ENCODE data around the gene RASSF7. TPM values are rescaled to one million over a fixed set of nuclear protein-coding genes. Genes with fewer than 3 reads are reported as not detected.
A peak's percentile ranks its signal among the peaks of the same experiment; 100 is the strongest.

Gene RASSF7
- total RNA-seq, 1 donor from 2014 or later, result 32.3 TPM

DNA sequence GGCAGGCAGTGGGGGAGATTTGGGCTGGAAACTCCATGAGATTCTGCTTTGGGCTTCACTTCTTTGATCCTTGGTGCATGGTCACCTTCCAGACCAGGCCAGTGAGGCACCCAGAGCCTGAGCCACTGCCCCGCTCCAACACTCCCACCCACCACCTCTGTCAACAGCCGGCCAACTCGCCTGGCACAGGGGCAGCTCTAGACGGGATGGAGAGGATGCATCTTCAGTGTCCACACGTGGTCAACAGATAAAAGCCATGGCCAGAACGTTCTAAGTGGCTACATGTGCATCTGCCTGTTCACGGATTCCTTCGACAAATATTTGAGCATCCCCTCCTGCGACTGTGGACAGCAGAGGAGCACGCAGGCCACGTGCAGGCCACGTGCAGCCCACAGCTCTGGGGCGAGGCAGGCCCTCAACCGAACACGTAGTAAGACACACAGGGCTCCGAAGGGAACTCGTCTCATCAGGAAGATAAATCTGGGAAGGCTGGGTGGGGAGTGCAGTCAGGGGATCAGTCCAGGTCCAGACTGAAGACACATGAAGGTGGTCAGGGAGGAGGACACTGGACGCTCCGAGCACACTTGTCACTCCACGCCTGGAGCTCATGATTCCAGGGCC, 22.2 kb upstream of the RASSF7 start:
- Mint-ChIP-seq H3K27ac (ENCODE audit: unreplicated experiment) (no peak overlapping the region), H3K4me1 (ENCODE audit: low read depth, unreplicated experiment) (peaks cover 4% of the 10 kb centered on the region), H3K27me3 (ENCODE audit: low read depth, unreplicated experiment) (peaks cover 6% of the 10 kb centered on the region), H3K4me3 (ENCODE audit: unreplicated experiment) (no peak overlapping the region), H3K36me3 (ENCODE audit: low read depth, unreplicated experiment) (peaks cover 2% of the 10 kb centered on the region), H3K9me3 (ENCODE audit: unreplicated experiment) (no peaks in the 10 kb centered on the region)
- Histone ChIP-seq H3K36me3 (ENCODE audit: insufficient read depth, low read length) (no peaks in the 10 kb centered on the region), H3K79me2 (ENCODE audit: insufficient read depth, low read length) (peaks cover 14% of the 10 kb centered on the region), H3K27me3 (ENCODE audit: insufficient read depth, low read length) (no peaks in the 10 kb centered on the region), H4K20me1 (ENCODE audit: insufficient read depth, low read length) (peaks cover 13% of the 10 kb centered on the region), H3K4me3 (ENCODE audit: insufficient read depth, low read depth, low read length) (no peak overlapping the region), H3K27ac (ENCODE audit: low read depth, low read length) (no peak overlapping the region), H3K4me2 (ENCODE audit: low read length) (no peak overlapping the region), H3K9me3 (ENCODE audit: insufficient read depth, low read depth, low read length) (no peaks in the 10 kb centered on the region), H2AFZ (ENCODE audit: low read depth, low read length) (no peak overlapping the region), H3K4me1 (ENCODE audit: insufficient read depth, low read length) (peaks cover 26% of the 10 kb centered on the region), H3K9ac (ENCODE audit: low read length) (no peak overlapping the region)
- no peak for TF ChIP-seq EZH2 (IDR thresholded peaks at IDR 0.05; ENCODE audit: insufficient read depth, low read length)
- no peak for FAIRE-seq
- DNase-seq (ENCODE audit: low read depth), result no peak

DNA sequence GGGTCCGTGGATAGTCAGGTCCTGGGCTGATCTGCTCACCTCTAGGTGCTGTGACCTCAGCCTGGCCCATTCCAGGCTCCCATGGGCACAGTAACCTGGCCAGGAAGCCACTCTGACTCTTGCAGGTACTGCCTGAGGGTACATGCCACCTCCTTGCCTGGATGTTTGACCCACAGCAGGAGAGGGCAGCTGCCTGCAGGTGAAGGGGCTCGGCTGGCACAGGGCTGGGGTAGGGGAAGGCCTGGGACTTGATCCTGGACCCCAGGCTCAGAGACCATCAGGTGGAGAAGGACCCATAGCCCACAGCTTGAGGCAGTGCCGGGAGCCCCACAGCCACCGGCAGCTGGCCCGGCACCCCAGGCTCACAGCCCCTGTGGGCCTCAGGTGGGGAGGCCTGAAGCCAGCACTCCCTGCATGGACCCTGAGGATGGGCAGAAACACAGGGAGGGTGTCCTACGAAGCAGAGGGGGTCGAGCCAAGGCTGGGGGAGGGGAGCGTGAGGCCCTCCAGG, 20.7 kb upstream of the RASSF7 start:
- H2AFZ ChIP-seq (ENCODE audit: low read depth, low read length), result no peak overlapping the region
- no peak overlapping the region for H3K27ac ChIP-seq (ENCODE audit: low read depth, low read length)
- Mint-ChIP-seq H3K36me3 (ENCODE audit: low read depth, unreplicated experiment) (peaks cover 2% of the 10 kb centered on the region), H3K4me1 (ENCODE audit: low read depth, unreplicated experiment) (peaks cover 4% of the 10 kb centered on the region), H3K27ac (ENCODE audit: unreplicated experiment) (peak overlapping the region; percentile 18), H3K9me3 (ENCODE audit: unreplicated experiment) (no peaks in the 10 kb centered on the region), H3K4me3 (ENCODE audit: unreplicated experiment) (no peak overlapping the region), H3K27me3 (ENCODE audit: low read depth, unreplicated experiment) (peaks cover 6% of the 10 kb centered on the region)
- no peaks in the 10 kb centered on the region for H3K9me3 ChIP-seq (ENCODE audit: insufficient read depth, low read depth, low read length)
- H3K27me3 ChIP-seq (ENCODE audit: insufficient read depth, low read length), result no peaks in the 10 kb centered on the region
- FAIRE-seq, result no peak
- no peak overlapping the region for H3K4me3 ChIP-seq (ENCODE audit: insufficient read depth, low read depth, low read length)
- no peak overlapping the region for H3K9ac ChIP-seq (ENCODE audit: low read length)
- no peak for DNase-seq (ENCODE audit: low read depth)
- H4K20me1 ChIP-seq (ENCODE audit: insufficient read depth, low read length), result no peaks in the 10 kb centered on the region
- H3K79me2 ChIP-seq (ENCODE audit: insufficient read depth, low read length), result no peaks in the 10 kb centered on the region
- H3K36me3 ChIP-seq (ENCODE audit: insufficient read depth, low read length), result no peaks in the 10 kb centered on the region
- no peak overlapping the region for H3K4me2 ChIP-seq (ENCODE audit: low read length)
- TF ChIP-seq EZH2 (IDR thresholded peaks at IDR 0.05; ENCODE audit: insufficient read depth, low read length), result no peak
- H3K4me1 ChIP-seq (ENCODE audit: insufficient read depth, low read length), result peaks cover 15% of the 10 kb centered on the region

DNA sequence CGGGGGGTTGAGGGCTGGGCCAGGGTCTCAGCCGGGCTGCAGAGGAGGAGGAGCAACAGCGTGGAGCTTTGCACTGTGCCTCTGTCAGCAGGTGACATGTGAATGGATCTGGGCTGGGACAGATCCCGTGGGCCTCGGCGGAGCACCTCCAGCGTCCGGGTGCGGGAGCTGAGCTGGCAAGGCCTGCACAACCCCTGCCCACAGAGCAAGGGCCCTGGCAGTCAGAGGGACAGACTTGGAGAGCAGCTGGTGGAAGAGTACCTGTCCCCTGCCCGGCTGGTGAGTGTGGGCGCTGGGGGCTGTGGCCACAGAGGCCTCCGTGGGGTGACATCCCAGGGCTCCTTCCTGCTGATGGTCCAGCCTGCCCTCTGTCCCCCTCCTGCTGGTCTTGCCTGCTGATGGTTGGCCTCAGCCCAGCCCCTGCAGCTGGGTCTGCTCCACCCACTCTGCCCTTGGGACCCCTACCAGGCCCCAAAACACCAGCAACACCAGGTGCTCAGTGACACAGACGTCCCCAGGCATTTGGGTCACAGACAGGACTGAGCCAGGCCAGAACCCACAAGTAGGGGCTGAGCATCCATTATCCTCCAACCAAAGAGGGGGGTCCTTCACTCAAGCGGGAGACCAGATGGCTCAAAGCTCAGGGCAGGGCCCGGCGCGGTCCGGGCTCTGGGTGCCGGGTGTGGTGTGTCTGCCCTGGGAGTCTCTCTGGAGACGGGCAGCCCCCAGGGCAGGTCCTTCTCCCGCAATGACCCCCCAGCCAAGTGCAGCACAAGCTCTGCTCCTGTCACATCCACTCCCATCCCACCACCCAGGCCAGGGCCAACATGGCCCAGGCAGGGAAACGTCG, 20.0 kb upstream of the RASSF7 start:
- Mint-ChIP-seq H3K27ac (ENCODE audit: unreplicated experiment) (no peak overlapping the region), H3K27me3 (ENCODE audit: low read depth, unreplicated experiment) (peaks cover 6% of the 10 kb centered on the region), H3K36me3 (ENCODE audit: low read depth, unreplicated experiment) (peaks cover 2% of the 10 kb centered on the region), H3K9me3 (ENCODE audit: unreplicated experiment) (no peaks in the 10 kb centered on the region), H3K4me3 (ENCODE audit: unreplicated experiment) (no peak overlapping the region), H3K4me1 (ENCODE audit: low read depth, unreplicated experiment) (peaks cover 4% of the 10 kb centered on the region)
- H3K9me3 ChIP-seq (ENCODE audit: insufficient read depth, low read depth, low read length), result no peaks in the 10 kb centered on the region
- no peak overlapping the region for H3K9ac ChIP-seq (ENCODE audit: low read length)
- no peaks in the 10 kb centered on the region for H4K20me1 ChIP-seq (ENCODE audit: insufficient read depth, low read length)
- H3K4me1 ChIP-seq (ENCODE audit: insufficient read depth, low read length), result peaks cover 15% of the 10 kb centered on the region
- H3K4me2 ChIP-seq (ENCODE audit: low read length), result no peak overlapping the region
- no peak overlapping the region for H3K27ac ChIP-seq (ENCODE audit: low read depth, low read length)
- no peak for TF ChIP-seq EZH2 (IDR thresholded peaks at IDR 0.05; ENCODE audit: insufficient read depth, low read length)
- TF ChIP-seq, protein P1, sequence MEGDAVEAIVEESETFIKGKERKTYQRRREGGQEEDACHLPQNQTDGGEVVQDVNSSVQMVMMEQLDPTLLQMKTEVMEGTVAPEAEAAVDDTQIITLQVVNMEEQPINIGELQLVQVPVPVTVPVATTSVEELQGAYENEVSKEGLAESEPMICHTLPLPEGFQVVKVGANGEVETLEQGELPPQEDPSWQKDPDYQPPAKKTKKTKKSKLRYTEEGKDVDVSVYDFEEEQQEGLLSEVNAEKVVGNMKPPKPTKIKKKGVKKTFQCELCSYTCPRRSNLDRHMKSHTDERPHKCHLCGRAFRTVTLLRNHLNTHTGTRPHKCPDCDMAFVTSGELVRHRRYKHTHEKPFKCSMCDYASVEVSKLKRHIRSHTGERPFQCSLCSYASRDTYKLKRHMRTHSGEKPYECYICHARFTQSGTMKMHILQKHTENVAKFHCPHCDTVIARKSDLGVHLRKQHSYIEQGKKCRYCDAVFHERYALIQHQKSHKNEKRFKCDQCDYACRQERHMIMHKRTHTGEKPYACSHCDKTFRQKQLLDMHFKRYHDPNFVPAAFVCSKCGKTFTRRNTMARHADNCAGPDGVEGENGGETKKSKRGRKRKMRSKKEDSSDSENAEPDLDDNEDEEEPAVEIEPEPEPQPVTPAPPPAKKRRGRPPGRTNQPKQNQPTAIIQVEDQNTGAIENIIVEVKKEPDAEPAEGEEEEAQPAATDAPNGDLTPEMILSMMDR (IDR thresholded peaks at IDR 0.05; ENCODE audit: insufficient read depth, low read depth, low read length), result no peak
- DNase-seq (ENCODE audit: low read depth), result no peak
- no peak for FAIRE-seq
- H3K36me3 ChIP-seq (ENCODE audit: insufficient read depth, low read length), result no peaks in the 10 kb centered on the region
- H3K4me3 ChIP-seq (ENCODE audit: insufficient read depth, low read depth, low read length), result no peak overlapping the region
- H2AFZ ChIP-seq (ENCODE audit: low read depth, low read length), result no peak overlapping the region
- no peaks in the 10 kb centered on the region for H3K27me3 ChIP-seq (ENCODE audit: insufficient read depth, low read length)
- H3K79me2 ChIP-seq (ENCODE audit: insufficient read depth, low read length), result no peaks in the 10 kb centered on the region
